ENCODE data around the gene TCF19.
"Not testable (repeated sequence)": the region's sequence is repeated elsewhere in the genome, so short reads cannot be mapped to it uniquely, and the experiment has no call there.

Gene TCF19

GRCh38 chr6:31162463-31163165, 4.2 kb downstream of the TCF19 start:
- DNase-seq (ENCODE audit: low read depth), result no peak

- no peak for DNase-seq (ENCODE audit: low read depth)
Observed at GRCh38 chr6:31163922-31164321, 5.5 kb downstream of the TCF19 start.

- DNase-seq (ENCODE audit: low read depth), result not testable (repeated sequence)
Observed at GRCh38 chr6:31164475-31165063, 6.2 kb downstream of the TCF19 start.

- DNase-seq (ENCODE audit: low read depth), result not testable (repeated sequence)
Observed at GRCh38 chr6:31165064-31165832, 6.9 kb downstream of the TCF19 start.

- no peak for DNase-seq (ENCODE audit: low read depth)
Observed at GRCh38 chr6:31165986-31166385, 7.6 kb downstream of the TCF19 start.

GRCh38 chr6:31168606-31169005, 10.2 kb downstream of the TCF19 start:
- no peak for DNase-seq (ENCODE audit: low read depth)

- DNase-seq (ENCODE audit: low read depth), result no peak
Observed at GRCh38 chr6:31169123-31169857, 10.9 kb downstream of the TCF19 start.

- DNase-seq (ENCODE audit: low read depth), result not testable (repeated sequence)
Observed at GRCh38 chr6:31169858-31170599, 11.6 kb downstream of the TCF19 start.

GRCh38 chr6:31170600-31170881, 12.2 kb downstream of the TCF19 start, which contains the start of gene POU5F1:
TSS of gene POU5F1 (minus strand) at chr6:31170682. CDS start at chr6:31170620, 62 bp downstream.
- DNase-seq (ENCODE audit: low read depth), result no peak

- no peak for DNase-seq (ENCODE audit: low read depth)
Observed at GRCh38 chr6:31170987-31171671, 12.7 kb downstream of the TCF19 start.

- no peak for DNase-seq (ENCODE audit: low read depth)
Observed at GRCh38 chr6:31171931-31172905, 13.8 kb downstream of the TCF19 start.

- DNase-seq (ENCODE audit: low read depth), result no peak
Observed at GRCh38 chr6:31172973-31173384, 14.6 kb downstream of the TCF19 start.

GRCh38 chr6:31173406-31173805, 15.0 kb downstream of the TCF19 start:
- DNase-seq (ENCODE audit: low read depth), result no peak

- DNase-seq (ENCODE audit: low read depth), result no peak
Observed at GRCh38 chr6:31174378-31174777, 16.0 kb downstream of the TCF19 start.

- DNase-seq (ENCODE audit: low read depth), result no peak
Observed at GRCh38 chr6:31175971-31176370, 17.6 kb downstream of the TCF19 start.

GRCh38 chr6:31178143-31179041, 20.0 kb downstream of the TCF19 start:
- DNase-seq (ENCODE audit: low read depth), result no peak

GRCh38 chr6:31179042-31179386, 20.6 kb downstream of the TCF19 start:
- no peak for DNase-seq (ENCODE audit: low read depth)

GRCh38 chr6:31179896-31180295, 21.5 kb downstream of the TCF19 start:
- DNase-seq (ENCODE audit: low read depth), result no peak

- no peak for DNase-seq (ENCODE audit: low read depth)
Observed at GRCh38 chr6:31180500-31180899, 22.1 kb downstream of the TCF19 start.

Data from stimulated activated CD8-positive, alpha-beta memory T cell treated with anti-CD3 and anti-CD28 coated beads, Interleukin-15, amount 100 ng/mL, for 1 hour (primary cell).